ENCODE measurements around the gene MOB3B. TPM values are rescaled to one million over a fixed set of nuclear protein-coding genes. Genes with fewer than 3 reads are reported as not detected.

Gene MOB3B
- total RNA-seq, 1 experiment from 2014 or later = 0.03 TPM

GRCh38 chr9:27368316-27368985 is 161.2 kb downstream of the MOB3B start:
- in situ Hi-C loops (cut with HindIII; ENCODE audit: low pct_unique_long_range_greater_than_20kb, low sequenced_read_pairs) = no loop called here
- no peak for DNase-seq (ENCODE audit: low read depth)

GRCh38 chr9:27367921-27368315 is 161.7 kb downstream of the MOB3B start:
- in situ Hi-C loops (cut with HindIII; ENCODE audit: low pct_unique_long_range_greater_than_20kb, low sequenced_read_pairs) = no loop called here
- no peak for DNase-seq (ENCODE audit: low read depth)

- in situ Hi-C loops (cut with HindIII; ENCODE audit: low pct_unique_long_range_greater_than_20kb, low sequenced_read_pairs) = no loop called here
- DNase-seq (ENCODE audit: low read depth) = no peak
Measured at GRCh38 chr9:27367175-27367798, 162.3 kb downstream of the MOB3B start.

GRCh38 chr9:27365707-27366376 is 163.8 kb downstream of the MOB3B start:
- in situ Hi-C loops (cut with HindIII; ENCODE audit: low pct_unique_long_range_greater_than_20kb, low sequenced_read_pairs) = no loop called here
- no peak for DNase-seq (ENCODE audit: low read depth)

- in situ Hi-C loops (cut with HindIII; ENCODE audit: low pct_unique_long_range_greater_than_20kb, low sequenced_read_pairs) = no loop called here
Measured at GRCh38 chr9:27362447-27363210, 167.0 kb downstream of the MOB3B start.

GRCh38 chr9:27361492-27361891 is 168.1 kb downstream of the MOB3B start:
- no peak for DNase-seq (ENCODE audit: low read depth)
- in situ Hi-C loops (cut with HindIII; ENCODE audit: low pct_unique_long_range_greater_than_20kb, low sequenced_read_pairs) = no loop called here

More at GRCh38 chr9:27362447-27363210, 167.0 kb downstream of the MOB3B start:
- DNase-seq (ENCODE audit: low read depth) = no peak

GRCh38 chr9:27359763-27360162 is 169.9 kb downstream of the MOB3B start:
- no peak for DNase-seq (ENCODE audit: low read depth)
- in situ Hi-C loops (cut with HindIII; ENCODE audit: low pct_unique_long_range_greater_than_20kb, low sequenced_read_pairs) = no loop called here

GRCh38 chr9:27358007-27358406 is 171.6 kb downstream of the MOB3B start:
- in situ Hi-C loops (cut with HindIII; ENCODE audit: low pct_unique_long_range_greater_than_20kb, low sequenced_read_pairs) = no loop called here
- no peak for DNase-seq (ENCODE audit: low read depth)

- in situ Hi-C loops (cut with HindIII; ENCODE audit: low pct_unique_long_range_greater_than_20kb, low sequenced_read_pairs) = no loop called here
- no peak for DNase-seq (ENCODE audit: low read depth)
Measured at GRCh38 chr9:27356446-27356845, 173.2 kb downstream of the MOB3B start.

GRCh38 chr9:27355166-27355565 is 174.4 kb downstream of the MOB3B start:
- in situ Hi-C loops (cut with HindIII; ENCODE audit: low pct_unique_long_range_greater_than_20kb, low sequenced_read_pairs) = no loop called here
- no peak for DNase-seq (ENCODE audit: low read depth)

GRCh38 chr9:27353474-27354229 is 176.0 kb downstream of the MOB3B start:
- no peak for DNase-seq (ENCODE audit: low read depth)
- in situ Hi-C loops (cut with HindIII; ENCODE audit: low pct_unique_long_range_greater_than_20kb, low sequenced_read_pairs) = no loop called here

- DNase-seq (ENCODE audit: low read depth) = no peak
- in situ Hi-C loops (cut with HindIII; ENCODE audit: low pct_unique_long_range_greater_than_20kb, low sequenced_read_pairs) = no loop called here
Measured at GRCh38 chr9:27353166-27353473, 176.5 kb downstream of the MOB3B start.

- in situ Hi-C loops (cut with HindIII; ENCODE audit: low pct_unique_long_range_greater_than_20kb, low sequenced_read_pairs) = no loop called here
- no peak for DNase-seq (ENCODE audit: low read depth)
Measured at GRCh38 chr9:27352457-27353165, 177.0 kb downstream of the MOB3B start.

GRCh38 chr9:27351438-27351837 is 178.2 kb downstream of the MOB3B start:
- in situ Hi-C loops (cut with HindIII; ENCODE audit: low pct_unique_long_range_greater_than_20kb, low sequenced_read_pairs) = no loop called here

GRCh38 chr9:27350382-27350976 is 179.1 kb downstream of the MOB3B start:
- no peak for DNase-seq (ENCODE audit: low read depth)
- in situ Hi-C loops (cut with HindIII; ENCODE audit: low pct_unique_long_range_greater_than_20kb, low sequenced_read_pairs) = no loop called here

More at GRCh38 chr9:27351438-27351837, 178.2 kb downstream of the MOB3B start:
- no peak for DNase-seq (ENCODE audit: low read depth)

GRCh38 chr9:27349698-27350080 is 179.9 kb downstream of the MOB3B start:
- in situ Hi-C loops (cut with HindIII; ENCODE audit: low pct_unique_long_range_greater_than_20kb, low sequenced_read_pairs) = no loop called here
- no peak for DNase-seq (ENCODE audit: low read depth)
